MV-4-11 (cell line): ENCODE results near the gene TREH.

Experiments
- DNase-seq: peaks from one replicate; lab custom pipeline; 2025; lab: John Stamatoyannopoulos, UW

TREH gene

DNA sequence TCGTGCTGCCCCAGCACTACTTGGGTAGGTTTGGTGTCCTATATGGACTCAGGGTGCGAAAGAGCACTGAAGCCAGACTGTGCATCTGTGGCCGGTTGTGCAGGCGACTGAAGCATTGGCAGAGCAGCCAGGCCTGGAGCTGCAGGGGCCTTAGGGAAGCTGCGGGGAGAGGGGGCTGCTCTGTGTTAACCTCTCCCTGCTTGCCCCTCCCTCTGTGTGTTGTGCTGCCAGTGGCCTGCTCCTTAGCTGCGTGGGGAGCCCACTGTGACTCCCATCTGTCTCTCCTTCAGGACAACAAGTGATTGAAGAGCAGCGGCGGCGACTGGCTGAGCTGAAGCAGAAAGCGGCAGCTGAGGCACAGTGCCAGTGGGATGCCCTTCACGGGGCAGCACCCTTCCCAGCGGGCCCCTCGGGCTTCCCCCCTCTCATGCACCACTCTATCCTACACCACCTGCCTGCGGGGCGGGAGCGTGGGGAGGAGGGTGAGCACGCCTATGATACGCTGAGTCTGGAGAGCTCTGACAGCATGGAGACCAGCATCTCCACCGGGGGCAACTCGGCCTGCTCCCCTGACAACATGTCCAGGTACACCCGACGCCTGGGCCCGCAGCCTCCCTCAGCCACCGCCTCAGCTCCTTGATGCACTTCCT is 34.3 kb downstream of the TREH start:
- no peak for DNase-seq

DNA sequence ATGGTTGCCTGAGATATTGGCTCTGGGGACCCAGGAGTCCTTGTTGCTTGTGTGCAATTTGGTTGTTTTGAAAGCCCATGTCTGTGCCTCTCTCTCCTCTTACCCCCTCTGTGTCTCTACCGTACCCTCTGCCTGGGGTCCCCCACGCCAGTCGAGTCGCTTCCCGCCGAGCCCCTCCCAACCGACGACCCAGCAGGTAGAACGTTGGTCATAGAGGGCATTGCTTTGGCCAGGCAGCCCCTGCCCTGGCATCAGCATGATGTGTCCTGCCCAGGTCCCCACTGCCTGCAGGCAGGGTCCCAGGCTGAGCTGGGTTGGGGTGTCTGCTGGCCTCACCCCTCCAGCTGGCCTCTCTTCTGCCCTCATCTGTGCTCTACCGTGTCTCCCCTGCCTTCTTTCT is 35.0 kb downstream of the TREH start:
- DNase-seq = no peak

DNA sequence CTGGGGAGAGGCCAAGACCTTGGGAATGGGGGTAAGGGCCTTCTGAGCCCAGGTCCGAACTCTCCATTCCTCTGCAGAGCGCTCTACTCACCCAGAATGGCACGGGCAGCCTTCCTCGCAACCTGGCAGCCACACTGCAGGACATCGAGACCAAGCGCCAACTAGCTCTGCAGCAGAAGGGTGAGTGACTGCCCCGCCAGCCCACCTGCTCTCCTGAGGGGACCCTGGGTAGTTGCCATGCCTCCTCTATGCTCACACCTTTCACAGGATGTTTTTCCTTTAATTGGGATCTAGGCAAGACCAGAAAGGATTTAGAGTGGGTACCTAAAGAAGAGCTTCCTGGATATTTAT is 35.5 kb downstream of the TREH start:
- DNase-seq = no peak

DNA sequence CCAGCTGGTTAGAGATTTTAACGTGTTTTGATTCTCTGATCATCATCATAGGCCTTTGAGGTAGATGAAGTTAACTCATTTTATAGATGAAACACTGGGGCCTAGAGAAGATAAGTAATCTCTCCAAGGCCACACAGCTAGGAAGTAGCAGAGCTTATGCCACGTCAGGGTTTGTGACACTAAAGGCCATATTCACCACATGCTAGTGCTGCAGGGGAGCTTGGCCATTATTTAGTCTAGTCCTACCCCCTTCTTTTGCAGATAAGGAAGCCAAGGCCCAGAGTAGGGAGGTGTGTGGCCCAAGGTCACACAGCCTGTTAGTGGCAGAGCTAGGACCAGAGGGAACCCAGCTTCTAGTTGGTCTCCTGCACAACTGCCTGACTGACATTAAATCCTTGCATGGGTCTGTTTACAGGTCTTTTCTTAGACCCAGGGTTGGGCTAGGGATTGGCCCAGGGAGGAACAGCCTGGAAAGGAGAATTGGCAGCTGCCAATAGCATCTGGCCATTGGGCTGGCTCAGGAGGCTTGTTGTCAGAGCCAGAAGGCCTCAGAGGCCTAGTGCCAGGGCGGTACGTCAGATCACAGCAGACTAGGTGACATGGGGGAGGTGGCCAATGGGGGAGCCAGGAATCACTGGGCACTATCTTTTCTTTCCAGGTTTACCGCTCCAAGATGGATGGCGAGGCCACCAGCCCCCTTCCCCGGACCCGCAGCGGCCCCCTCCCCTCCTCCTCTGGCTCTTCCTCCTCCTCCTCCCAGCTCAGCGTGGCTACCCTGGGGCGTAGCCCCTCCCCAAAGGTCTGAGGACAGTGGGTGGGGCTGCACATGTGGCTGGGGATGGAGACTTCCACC is 36.1 kb downstream of the TREH start:
- DNase-seq = no peak

DNA sequence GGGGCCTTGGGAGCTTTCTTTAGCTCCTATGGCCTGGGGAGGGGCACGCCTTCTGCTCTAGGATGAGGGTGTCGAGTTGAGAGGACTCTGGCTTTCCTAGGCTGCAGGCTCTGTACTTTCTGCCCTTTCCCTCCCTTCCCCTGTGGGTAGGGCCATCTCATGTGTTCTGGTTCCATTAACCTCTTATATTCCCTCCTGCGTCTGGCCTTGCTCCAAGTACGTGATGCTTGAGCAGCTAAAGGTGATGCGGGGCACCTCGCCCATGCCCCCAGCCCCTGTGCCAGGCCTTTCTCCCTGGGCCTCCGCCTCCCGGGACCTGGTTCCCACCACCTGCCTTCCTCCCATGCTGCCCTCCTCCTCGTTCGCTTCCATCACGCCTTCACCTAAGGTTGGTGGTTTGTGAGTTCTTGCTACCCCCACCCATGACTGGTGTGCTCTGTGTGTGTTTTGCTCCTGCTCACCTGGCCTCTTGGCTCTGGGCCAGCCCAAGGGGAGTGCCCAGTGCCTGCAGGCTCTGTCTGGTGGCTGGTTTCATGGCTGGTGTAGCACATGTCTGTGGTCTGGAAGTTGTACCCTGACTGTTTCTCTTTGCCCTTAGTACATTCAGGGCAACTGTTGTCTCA is 37.9 kb downstream of the TREH start:
- no peak for DNase-seq

DNA sequence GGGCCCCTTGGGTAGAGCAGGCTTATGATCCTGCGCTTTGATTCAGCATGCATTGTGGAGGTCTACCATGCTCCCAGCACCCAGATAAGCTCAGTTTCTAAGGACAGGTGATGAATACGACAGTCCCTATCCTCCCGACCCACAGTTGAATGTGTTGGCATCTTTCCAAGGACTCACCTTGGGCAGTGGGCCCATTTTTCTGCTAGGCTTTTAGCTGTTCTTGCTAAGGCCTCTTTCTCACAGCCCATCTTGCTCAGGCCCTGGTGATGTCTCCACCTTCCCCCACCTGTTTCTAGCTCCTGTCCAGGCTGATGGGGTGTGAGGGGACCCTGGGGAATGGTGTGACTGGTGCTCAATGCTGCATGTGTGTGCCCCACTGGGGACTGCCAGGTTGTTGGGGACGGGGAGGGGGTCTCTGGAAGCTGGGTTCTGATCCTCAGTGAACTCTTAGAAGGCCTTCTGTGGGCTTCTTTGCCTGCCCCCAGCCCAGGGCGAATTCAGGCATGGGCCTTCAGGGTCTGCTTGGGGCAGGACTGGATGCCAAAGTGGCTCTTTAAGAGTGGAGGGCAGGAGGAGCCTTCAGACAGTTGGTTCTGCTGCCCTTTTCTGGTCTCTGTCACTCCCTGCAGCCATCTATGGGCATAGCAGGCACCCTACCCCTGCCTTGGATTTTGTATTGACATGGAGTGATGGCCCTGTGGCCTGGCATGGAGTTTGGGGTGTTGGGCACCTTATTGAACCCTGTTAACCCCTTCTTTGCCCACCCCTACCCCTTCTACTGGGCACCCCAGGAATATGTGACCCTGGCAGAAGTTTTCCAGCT is 38.9 kb downstream of the TREH start:
- DNase-seq = no peak

DNA sequence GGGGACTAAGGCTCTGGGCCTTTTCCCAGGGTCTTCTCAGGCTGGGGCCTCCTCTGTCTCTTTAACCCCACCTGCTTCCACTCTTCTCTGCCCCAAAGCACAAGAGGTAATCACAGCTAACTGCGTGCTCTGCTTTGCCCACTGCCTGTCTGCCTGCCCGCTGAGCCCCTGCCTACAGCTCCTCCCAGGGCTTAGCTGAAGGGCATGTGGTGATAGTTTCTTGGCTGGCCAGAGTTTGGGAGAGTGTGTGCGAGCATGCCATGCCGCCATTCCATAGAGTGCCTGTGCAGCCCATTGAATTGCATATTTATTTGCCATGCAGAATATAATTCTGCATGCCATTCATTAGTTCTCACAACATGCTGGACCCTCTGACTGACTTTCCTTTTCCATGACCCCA is 39.6 kb downstream of the TREH start:
- DNase-seq = no peak

DNA sequence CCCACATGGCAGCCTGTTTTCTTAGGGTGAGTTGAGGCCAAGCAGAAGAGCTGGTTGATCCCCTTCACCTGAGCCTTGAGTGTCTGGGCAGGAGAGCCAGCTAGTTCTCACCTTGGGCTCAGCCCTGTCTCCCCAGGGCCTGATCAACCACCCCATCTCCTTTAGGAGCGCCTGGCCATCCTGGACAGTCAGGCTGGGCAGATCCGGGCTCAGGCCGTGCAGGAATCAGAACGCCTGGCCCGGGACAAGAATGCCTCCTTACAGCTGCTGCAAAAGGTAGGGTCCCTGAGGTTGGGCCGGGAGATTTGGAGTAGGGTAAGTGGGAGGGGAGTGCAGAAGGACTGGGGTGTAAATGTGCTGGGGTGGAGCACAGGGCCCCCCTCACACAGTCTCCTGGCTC is 40.7 kb downstream of the TREH start:
- no peak for DNase-seq

DNA sequence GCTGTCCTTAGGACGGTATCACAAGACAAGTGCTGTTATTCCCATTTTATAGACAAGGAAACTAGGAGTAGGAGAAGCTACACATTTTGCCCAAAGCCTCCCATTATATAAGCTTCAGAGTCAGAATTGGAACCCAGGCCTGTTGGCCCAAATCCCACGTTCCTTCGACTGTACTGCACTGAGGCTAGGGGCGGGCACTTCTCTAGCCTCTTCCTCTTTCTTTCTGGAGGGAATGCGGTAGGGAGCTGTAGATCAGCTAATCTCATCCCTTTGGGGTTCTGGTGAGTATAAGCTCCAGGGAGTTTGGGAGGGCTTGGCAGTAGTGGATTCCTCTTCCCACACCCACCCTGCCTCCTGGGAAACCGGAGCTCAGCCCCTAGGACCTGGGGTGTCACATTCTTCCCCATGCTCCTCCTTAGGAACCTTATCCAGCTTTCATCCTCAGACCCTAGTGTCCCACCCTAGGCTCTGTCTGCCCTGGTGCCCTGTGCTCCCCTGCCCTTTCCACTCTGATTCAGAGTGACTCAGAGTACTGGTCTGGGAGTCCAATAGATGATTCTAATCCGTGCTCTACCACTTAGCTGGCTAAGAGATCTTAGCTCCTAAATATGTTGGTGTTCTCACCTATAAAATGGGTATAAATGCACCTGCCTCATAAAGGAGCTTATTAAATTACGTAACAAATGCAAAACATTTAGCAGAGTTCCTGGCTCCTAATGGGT is 42.7 kb downstream of the TREH start:
- no peak for DNase-seq

DNA sequence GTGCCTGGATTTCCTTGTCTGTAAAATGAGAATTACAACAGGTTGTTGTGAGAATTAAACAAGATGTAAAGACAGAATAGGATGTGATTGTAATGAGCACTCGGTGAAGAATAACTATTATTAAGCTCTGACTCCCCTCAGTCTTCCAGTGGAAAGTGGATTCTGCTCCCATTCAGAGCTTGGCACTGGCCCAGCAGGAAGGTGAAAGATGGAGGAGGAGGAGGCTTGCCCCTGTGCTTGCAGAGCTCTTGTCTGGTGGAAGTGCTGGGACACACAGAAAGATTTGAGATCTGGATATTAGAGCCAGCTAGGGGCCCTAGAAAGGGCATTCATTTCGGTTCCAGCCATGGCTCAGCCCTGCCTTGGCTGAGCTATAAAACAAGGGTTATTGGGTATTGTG is 43.8 kb downstream of the TREH start:
- no peak for DNase-seq

DNA sequence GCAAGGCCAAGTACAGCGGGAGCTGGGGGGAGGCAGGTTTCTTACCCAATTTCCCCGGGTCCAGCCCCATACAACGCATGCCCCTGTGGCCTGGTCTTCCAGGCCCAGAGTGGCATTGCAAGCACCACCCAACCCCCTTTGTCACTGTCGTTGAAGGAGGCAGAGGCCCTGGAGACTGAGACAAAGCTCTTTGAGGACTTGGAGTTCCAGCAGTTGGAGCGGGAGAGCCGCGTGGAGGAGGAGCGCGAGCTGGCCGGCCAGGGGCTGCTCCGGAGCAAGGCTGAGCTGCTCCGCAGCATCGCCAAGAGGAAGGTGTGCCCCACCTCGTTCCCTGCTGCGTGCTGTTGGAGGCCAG is 44.2 kb downstream of the TREH start:
- DNase-seq = no peak

DNA sequence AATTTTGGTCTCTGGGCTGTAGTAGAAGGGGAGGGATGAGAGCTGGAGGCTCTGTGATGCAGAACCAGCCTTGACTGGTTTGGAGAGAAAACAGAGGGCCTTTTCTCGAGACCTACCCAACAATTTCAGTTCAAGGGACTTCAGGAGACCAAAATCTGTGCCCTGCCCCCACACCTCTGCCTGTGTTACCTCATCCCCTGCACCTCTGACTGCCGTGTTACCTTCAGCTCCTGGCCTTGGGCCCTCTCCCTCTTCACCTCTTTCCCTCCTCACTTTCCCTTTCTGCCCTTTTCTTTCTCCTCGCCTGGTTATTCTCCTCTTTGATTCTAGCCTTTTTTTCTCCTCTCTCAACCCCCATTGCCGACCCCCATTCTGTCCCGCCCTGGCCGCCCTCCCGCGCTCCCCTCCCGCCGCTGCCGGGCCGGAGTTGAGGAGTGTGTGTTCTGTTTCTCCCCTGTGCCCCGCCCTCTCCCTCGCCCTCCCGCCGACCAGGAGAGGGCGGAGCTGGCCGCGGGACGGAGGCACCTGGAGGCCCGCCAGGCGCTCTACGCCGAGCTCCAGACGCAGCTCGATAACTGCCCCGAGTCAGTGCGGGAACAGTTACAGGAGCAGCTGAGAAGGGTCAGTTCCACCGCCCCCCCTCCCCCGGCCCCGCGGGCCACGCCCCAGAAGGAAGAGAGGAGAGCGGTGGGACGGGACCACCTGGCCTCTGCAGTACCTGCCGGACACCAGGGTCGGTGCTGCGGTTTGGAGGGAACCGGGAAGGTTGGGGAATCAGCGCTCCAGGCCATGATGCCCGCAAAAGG is 44.8 kb downstream of the TREH start:
- no peak for DNase-seq

DNA sequence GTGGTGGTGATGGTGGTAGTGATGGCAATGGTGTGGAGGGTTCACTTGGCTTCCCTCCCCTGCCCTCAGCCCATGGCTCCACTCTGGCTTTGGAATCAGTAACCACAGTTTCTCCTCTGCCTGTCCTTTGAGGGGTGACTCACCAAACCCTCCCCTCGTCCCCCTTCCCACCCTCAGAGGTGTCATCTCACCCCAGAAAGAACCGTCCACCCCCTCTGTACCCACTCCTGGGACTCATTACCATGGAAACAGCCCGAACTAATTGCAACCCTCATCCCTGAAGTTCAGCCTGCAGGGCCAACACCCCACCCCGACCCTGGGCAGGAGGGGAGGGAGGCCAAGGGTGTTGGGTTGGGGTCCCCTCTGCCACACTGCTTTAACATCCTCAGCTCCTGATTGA is 45.5 kb downstream of the TREH start:
- no peak for DNase-seq

DNA sequence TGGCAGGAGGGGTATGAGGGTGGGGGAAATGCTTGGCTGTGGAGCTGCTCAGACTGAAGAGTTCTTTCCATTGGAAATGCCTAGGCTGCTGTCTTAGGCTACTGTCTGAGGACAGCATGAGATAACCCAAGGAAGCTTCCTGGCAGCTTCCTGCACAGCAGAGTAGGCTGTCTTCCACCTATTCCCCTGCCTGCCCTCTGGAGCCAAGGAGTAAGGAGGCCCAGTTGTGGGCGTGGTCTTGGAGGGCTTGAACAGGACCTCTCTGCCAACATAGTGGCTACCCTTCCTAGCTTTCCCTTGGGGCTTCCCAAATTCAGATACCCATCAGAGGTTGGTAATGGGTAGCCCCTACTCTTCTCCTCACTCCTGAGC is 46.1 kb downstream of the TREH start:
- DNase-seq = no peak

DNA sequence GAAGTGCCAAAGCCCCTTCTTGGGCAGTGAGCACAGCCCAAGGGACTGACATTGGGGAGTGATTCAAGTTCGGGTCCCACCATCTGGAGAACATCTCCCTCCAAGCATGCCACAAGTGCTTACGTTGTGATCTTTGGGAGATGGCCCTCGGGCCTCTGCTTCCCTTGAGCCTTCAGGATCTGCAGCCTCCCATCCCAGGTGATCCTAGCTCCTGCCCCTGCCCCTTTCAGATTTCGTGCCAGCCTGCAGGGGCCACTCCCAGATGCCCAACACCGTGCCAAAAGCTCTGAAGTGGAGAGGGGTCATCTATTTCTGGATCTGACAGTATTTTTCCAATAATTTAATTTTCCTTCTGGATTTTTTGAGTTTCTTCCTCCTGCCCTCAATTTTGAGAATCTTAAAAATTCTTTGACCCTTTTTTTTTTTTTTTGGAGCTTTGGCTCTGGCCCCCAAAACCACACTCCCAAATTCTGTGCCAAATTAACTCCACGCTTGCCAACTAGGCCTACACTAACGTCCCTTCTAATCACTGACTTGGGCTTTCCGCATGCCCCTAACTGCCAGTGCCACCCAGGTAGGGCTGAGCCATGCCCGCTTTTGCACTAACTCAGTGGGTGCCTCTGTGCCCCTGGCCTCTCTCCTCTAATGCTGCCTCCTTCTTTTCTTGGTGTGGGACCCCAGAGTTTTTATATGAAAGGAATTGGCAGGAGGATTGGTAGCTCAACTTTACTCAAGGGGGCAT is 46.7 kb downstream of the TREH start:
- no peak for DNase-seq

DNA sequence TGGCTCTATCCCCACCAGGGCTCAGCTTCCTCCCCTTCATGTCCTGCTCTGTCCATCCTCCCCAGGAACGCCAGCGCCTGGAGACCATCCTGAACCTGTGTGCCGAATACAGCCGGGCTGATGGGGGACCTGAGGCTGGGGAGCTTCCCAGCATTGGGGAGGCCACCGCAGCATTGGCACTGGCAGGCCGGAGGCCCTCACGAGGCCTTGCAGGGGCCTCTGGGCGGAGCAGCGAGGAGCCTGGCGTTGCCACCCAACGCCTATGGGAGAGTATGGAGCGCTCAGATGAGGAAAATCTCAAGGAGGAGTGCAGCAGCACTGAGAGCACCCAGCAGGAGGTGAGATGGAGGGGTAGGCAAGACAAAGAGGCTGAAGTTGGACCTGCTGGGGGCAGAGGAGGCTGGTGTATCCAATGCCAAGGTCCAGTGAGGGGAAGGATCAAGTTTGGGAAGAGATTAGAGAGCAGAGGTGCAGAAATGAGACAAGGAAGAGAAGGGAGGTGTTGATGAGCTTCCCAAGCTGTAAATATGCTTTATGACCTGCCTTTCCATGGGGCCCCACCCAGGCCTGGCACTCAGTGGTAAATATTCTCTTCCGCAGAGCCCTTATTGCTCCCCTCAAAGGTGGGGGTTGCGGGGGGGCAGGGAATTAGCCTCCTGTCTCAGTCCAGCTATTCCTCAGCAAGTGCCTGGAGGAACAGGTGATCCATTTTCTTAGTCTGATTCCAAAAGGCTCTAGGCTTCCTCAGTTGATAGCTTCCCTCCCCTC is 48.1 kb downstream of the TREH start:
- no peak for DNase-seq

DNA sequence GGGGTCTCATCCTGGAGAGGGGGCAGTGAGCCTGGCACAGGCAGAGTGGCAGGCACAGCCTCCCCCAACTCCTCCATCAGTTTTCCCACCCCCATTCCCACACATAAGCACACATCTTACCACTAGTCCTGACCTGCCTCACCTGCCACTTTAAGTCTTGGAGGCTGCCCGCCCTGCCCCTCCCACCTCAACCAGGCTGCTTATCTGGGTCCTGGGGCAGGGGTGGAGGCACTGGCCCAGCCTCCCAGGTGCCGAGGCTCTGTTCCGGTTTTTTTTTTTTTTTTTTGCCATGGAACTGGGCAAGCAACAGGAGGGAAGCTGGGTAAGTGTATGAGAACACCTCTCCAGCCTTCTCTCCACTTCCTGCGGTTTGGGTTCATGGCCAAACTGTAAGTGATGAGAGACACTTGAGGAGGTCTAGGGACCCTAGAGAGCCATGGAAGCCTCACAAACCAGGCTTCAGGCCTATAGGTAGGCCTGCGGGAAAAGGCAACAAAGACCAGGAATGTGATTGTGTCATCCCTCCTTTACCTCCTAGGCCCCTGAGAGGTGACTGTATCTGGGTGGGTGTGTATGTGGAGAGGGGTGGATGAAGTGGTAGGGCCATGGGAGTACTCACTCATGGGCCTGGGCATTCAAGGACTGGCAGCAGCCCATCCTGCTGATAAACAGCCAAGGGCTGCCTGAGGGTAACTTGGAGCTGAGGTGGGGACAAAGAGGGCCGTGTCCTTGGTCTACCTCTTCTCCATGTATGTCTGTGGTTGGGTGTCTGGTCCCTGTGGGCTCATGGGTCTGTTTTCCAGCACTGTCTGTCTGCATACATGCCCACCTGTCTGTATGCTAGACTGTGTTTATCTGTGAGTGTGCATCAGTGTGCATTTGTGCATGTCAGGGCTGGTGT is 49.4 kb downstream of the TREH start:
- DNase-seq = no peak

DNA sequence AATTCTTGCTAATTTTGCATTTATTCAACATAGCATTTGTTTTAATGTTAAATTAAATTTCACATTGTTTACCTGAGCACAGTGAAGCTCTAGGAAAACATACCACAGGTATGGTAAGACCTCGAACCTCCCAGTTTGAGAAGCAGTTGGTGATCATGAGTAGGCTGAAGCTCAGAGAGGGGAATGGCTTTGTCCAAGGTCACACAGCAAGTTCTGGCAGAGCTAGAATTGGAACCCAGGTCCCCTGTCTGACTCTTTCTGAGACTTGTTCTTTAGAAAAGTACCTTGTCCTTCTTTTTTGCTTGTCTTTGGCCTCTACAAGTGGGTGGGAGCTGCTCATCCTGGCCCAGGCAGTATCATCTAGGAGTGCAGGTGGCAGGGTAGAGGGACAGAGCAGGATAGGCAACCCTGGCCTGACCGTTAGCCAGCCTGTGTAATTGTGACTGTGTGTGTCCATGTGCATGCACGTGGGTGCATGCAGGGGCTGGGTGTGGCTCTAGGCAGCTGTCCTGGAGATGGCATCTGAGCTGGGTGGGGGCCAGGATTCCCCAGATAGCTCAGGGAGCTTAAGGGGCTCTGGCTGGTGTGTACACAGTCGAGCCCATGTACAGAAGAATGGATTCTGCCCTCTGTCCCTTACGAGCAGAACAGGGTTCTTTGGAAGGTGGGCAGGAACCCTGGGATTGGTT is 50.4 kb downstream of the TREH start:
- DNase-seq = no peak
